SU-DHL-6 (cell line): ENCODE results near the gene SCN8A.

Experiments used
- EZH2phosphoT487 ChIP-seq: fragments of 200-600 bp; sonication (generic), shearing (Covaris generic); conservative IDR thresholded peaks from 2 replicates; pipeline ENCODE4 v1.6.1; 2018; ENCODE audit warnings: mild to moderate bottlenecking, antibody characterized with exemption, low read length, moderate library complexity, mixed read lengths
- TF ChIP-seq, protein P1 (sequence below): fragments of 200-600 bp; sonication (generic); IDR thresholded peaks from one replicate; pipeline ENCODE4 v1.5.1; 2017; ENCODE audit warnings: antibody characterized with exemption, mild to moderate bottlenecking, low read length, moderate library complexity; ENCODE audit not compliant: insufficient read depth, poor library complexity, severe bottlenecking

DNA sequence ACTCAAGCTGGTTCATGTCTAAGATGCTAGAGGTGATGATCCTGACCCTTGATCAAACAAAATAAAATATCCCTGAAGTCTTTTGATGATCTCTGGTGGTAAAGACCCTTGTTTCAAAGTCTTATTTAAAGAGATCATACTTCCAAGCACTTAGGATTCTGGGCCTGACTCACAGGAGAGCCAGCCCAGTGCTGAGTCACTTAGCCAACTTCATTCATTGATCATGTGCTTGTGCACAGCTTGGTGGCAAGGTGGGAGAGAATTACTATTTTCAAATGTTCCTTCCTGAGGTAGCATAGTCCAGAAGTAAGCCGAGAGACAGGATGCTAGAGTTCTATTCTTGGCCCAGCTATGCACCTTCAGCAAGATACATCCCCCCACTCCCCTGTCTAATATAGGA is 40.6 kb downstream of the SCN8A start:
- TF ChIP-seq, protein P1, sequence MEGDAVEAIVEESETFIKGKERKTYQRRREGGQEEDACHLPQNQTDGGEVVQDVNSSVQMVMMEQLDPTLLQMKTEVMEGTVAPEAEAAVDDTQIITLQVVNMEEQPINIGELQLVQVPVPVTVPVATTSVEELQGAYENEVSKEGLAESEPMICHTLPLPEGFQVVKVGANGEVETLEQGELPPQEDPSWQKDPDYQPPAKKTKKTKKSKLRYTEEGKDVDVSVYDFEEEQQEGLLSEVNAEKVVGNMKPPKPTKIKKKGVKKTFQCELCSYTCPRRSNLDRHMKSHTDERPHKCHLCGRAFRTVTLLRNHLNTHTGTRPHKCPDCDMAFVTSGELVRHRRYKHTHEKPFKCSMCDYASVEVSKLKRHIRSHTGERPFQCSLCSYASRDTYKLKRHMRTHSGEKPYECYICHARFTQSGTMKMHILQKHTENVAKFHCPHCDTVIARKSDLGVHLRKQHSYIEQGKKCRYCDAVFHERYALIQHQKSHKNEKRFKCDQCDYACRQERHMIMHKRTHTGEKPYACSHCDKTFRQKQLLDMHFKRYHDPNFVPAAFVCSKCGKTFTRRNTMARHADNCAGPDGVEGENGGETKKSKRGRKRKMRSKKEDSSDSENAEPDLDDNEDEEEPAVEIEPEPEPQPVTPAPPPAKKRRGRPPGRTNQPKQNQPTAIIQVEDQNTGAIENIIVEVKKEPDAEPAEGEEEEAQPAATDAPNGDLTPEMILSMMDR = no peak
- TF ChIP-seq EZH2phosphoT487 = no peak
